Keratinocyte (primary cell): ENCODE data around the gene CCL11. TPM values are rescaled to one million over a fixed set of nuclear protein-coding genes. Genes with fewer than 3 reads are reported as not detected.

Experiments
- DNase-seq: peaks from one replicate; pipeline ENCODE4 v3.0.0-alpha.2; 2011; ENCODE audit warnings: low read depth, missing footprints, low spot score
- FAIRE-seq: peaks from 2 replicates; lab custom pipeline; 2011; peaks lifted over from hg19 to GRCh38; lab: Jason Lieb, UNC
- H2AFZ ChIP-seq: 2 replicates; pipeline ENCODE4 v1.6.0; 2012; ENCODE audit warnings: low read length, control low read depth, inconsistent platforms; ENCODE audit not compliant: control insufficient read depth
- H3K27ac ChIP-seq: 2 replicates; pipeline ENCODE4 v1.5.1; 2011; ENCODE audit warnings: low read length; ENCODE audit not compliant: control insufficient read depth, insufficient read depth
- H3K27me3 ChIP-seq: 3 replicates; pipeline ENCODE4 v1.6.0; 2011; ENCODE audit warnings: low read length; ENCODE audit not compliant: control insufficient read depth, insufficient read depth; ENCODE audit errors: extremely low read depth
- H3K36me3 ChIP-seq, 2 experiments: 2 replicates in 1 of 2; 3 replicates in 1 of 2; pipeline ENCODE4 v1.5.1; 2011; ENCODE audit warnings: low read length in 2 of 2, mild to moderate bottlenecking in 1 of 2; ENCODE audit not compliant: control insufficient read depth in 2 of 2, insufficient read depth in 2 of 2; ENCODE audit errors: extremely low read depth in 1 of 2
- H3K4me1 ChIP-seq: 3 replicates; pipeline ENCODE4 v1.5.1; 2011; ENCODE audit warnings: low read length; ENCODE audit not compliant: control insufficient read depth, insufficient read depth; ENCODE audit errors: extremely low read depth
- H3K4me2 ChIP-seq: 3 replicates; pipeline ENCODE4 v1.6.0; 2011; ENCODE audit warnings: low read depth, low read length; ENCODE audit not compliant: control insufficient read depth, insufficient read depth; ENCODE audit errors: extremely low read depth
- H3K4me3 ChIP-seq, 3 experiments: fragments of 200-600 bp in 1 of 3; sonication (generic) in 1 of 3; 2 replicates in 2 of 3; 3 replicates in 1 of 3; pipeline ENCODE4 v1.5.1; 2011 to 2016; ENCODE audit warnings: low read length in 3 of 3, mild to moderate bottlenecking in 3 of 3, control low read depth in 2 of 3, inconsistent platforms in 1 of 3, low read depth in 1 of 3, mixed read lengths in 1 of 3, mixed run types in 1 of 3, moderate library complexity in 1 of 3; ENCODE audit not compliant: control insufficient read depth in 2 of 3, insufficient read depth in 2 of 3; ENCODE audit errors: extremely low read depth in 1 of 3
- H3K79me2 ChIP-seq: 2 replicates; pipeline ENCODE4 v1.6.0; 2012; ENCODE audit warnings: low read length; ENCODE audit not compliant: control insufficient read depth, insufficient read depth
- H3K9ac ChIP-seq: 3 replicates; pipeline ENCODE4 v1.6.0; 2011; ENCODE audit warnings: low read length; ENCODE audit not compliant: control insufficient read depth, insufficient read depth; ENCODE audit errors: extremely low read depth
- H3K9me1 ChIP-seq: 3 replicates; pipeline ENCODE4 v1.6.0; 2011; ENCODE audit warnings: low read length; ENCODE audit not compliant: control insufficient read depth, insufficient read depth; ENCODE audit errors: extremely low read depth
- H3K9me3 ChIP-seq: 2 replicates; pipeline ENCODE4 v1.5.1; 2012; ENCODE audit warnings: low read depth, low read length; ENCODE audit not compliant: control insufficient read depth
- H4K20me1 ChIP-seq: 3 replicates; pipeline ENCODE4 v1.6.0; 2011; ENCODE audit warnings: low read length; ENCODE audit not compliant: control insufficient read depth, insufficient read depth; ENCODE audit errors: extremely low read depth
- CTCF ChIP-seq, 3 experiments: IDR thresholded peaks in 1 of 3; conservative IDR thresholded peaks in 1 of 3; optimal IDR thresholded peaks in 1 of 3; 2 replicates in 2 of 3; 3 replicates in 1 of 3; pipeline versions ENCODE3 to v1.5.1; 2011; ENCODE audit warnings: low read length in 3 of 3, mild to moderate bottlenecking in 3 of 3, moderate library complexity in 2 of 3, control low read depth in 1 of 3, inconsistent platforms in 1 of 3; ENCODE audit not compliant: insufficient read depth in 2 of 3; ENCODE audit errors: extremely low read depth in 1 of 3
- EZH2 ChIP-seq: IDR thresholded peaks from one replicate; pipeline ENCODE4 v1.6.1; 2012; ENCODE audit warnings: inconsistent platforms, mild to moderate bottlenecking, low read length, moderate library complexity
- dilution Hi-C: fragments of 300-500 bp; cut with MboI; formaldehyde crosslinking; loops from one replicate; pipeline ENCODE4 v1.7.0; 2020; ENCODE audit warnings: low sequenced_read_pairs; ENCODE audit not compliant: extremely low pct_ligation_motif_present
- polyA plus RNA-seq, 5 experiments: library from polyadenylated mRNA; depleted of rRNA in 3 of 5; stranded (reverse) in 3 of 5; stranded (forward) in 1 of 5; unstranded in 1 of 5; fragments of >200 nt; gene quantifications; 1 replicate in 1 of 5; 2 replicates in 3 of 5; 3 replicates in 1 of 5; pipeline versions ENCODE4 v1.2.1 to v1.2.3, GENCODE V29; 2011 to 2012; ENCODE audit warnings: missing spikeins in 2 of 5, low read depth in 1 of 5, low replicate concordance in 1 of 5

The CCL11 gene
- polyA plus RNA-seq, 1 donor (not counting 4 experiments of a cell fraction or from before 2014, with no cell fraction given), result not detected

- no peaks in the 10 kb centered on the region for H3K9me3 ChIP-seq
- H3K27ac ChIP-seq, result no peak overlapping the region
- no peaks in the 10 kb centered on the region for H3K79me2 ChIP-seq
- DNase-seq (no peak), FAIRE-seq (no peak)
- no peak overlapping the region for H3K4me3 ChIP-seq
- H3K27me3 ChIP-seq, result no peaks in the 10 kb centered on the region
- dilution Hi-C loops, result no loop called here
- H4K20me1 ChIP-seq, result no peaks in the 10 kb centered on the region
- TF ChIP-seq EZH2 (no peak), CTCF (optimal IDR thresholded peaks at IDR 0.05 in 1 of 3, IDR thresholded peaks at IDR 0.05 in 1 of 3, conservative IDR thresholded peaks at IDR 0.05 in 1 of 3; ENCODE audit: extremely low read depth in 1 of 3, insufficient read depth in 2 of 3, low read length in 3 of 3) (no peak)
- no peak overlapping the region for H3K4me2 ChIP-seq
- H3K36me3 ChIP-seq, result no peaks in the 10 kb centered on the region
- no peak overlapping the region for H2AFZ ChIP-seq
- H3K9me1 ChIP-seq, result no peaks in the 10 kb centered on the region
- no peak overlapping the region for H3K9ac ChIP-seq
- no peaks in the 10 kb centered on the region for H3K4me1 ChIP-seq
Measured at GRCh38 chr17:34307110-34307509, 21.6 kb downstream of the CCL11 start.

- H3K79me2 ChIP-seq, result no peaks in the 10 kb centered on the region
- H3K27me3 ChIP-seq, result no peaks in the 10 kb centered on the region
- TF ChIP-seq EZH2, result no peak
- no peaks in the 10 kb centered on the region for H3K9me1 ChIP-seq
- no peak for FAIRE-seq
- no peaks in the 10 kb centered on the region for H4K20me1 ChIP-seq
- dilution Hi-C loops, result no loop called here
- H3K4me3 ChIP-seq, result no peak overlapping the region
- H2AFZ ChIP-seq, result no peak overlapping the region
- H3K36me3 ChIP-seq, result no peaks in the 10 kb centered on the region
- no peak overlapping the region for H3K4me2 ChIP-seq
- H3K4me1 ChIP-seq, result no peaks in the 10 kb centered on the region
- no peak overlapping the region for H3K27ac ChIP-seq
- no peaks in the 10 kb centered on the region for H3K9me3 ChIP-seq
- no peak overlapping the region for H3K9ac ChIP-seq
- no peak for DNase-seq
Measured at GRCh38 chr17:34308371-34308770, 22.8 kb downstream of the CCL11 start.

- no peaks in the 10 kb centered on the region for H3K79me2 ChIP-seq
- dilution Hi-C loops, result no loop called here
- H4K20me1 ChIP-seq, result no peaks in the 10 kb centered on the region
Measured at GRCh38 chr17:34311291-34311690, 25.7 kb downstream of the CCL11 start.

More at GRCh38 chr17:34311291-34311690, 25.7 kb downstream of the CCL11 start:
- no peak overlapping the region for H3K4me3 ChIP-seq
- H3K27me3 ChIP-seq, result no peaks in the 10 kb centered on the region
- FAIRE-seq (no peak), DNase-seq (no peak)
- no peaks in the 10 kb centered on the region for H3K4me1 ChIP-seq
- no peaks in the 10 kb centered on the region for H3K36me3 ChIP-seq
- TF ChIP-seq CTCF (optimal IDR thresholded peaks at IDR 0.05 in 1 of 3, IDR thresholded peaks at IDR 0.05 in 1 of 3, conservative IDR thresholded peaks at IDR 0.05 in 1 of 3; ENCODE audit: extremely low read depth in 1 of 3, insufficient read depth in 2 of 3, low read length in 3 of 3) (no peak), EZH2 (no peak)
- H3K9me1 ChIP-seq, result no peaks in the 10 kb centered on the region
- no peak overlapping the region for H3K27ac ChIP-seq
- H3K9ac ChIP-seq, result no peak overlapping the region
- H3K9me3 ChIP-seq, result no peaks in the 10 kb centered on the region
- H2AFZ ChIP-seq, result no peak overlapping the region
- no peak overlapping the region for H3K4me2 ChIP-seq
